Caco-2 (cell line): ENCODE results near the gene EPHB1. TPM values are rescaled to one million over a fixed set of nuclear protein-coding genes. Genes with fewer than 3 reads are reported as not detected.

Experiments
- BruUV-seq: library from RNA; stranded (reverse); fragments of 400-500 nt; replicated peaks from 2 replicates; lab custom pipeline; 2021; lab: Mats Ljungman, UMichigan
- CTCF ChIA-PET: fragments of 300-600 bp; sonication (Branson Sonifier 250); formaldehyde crosslinking; loops from one replicate; lab custom pipeline; 2022; ENCODE audit warnings: antibody characterized with exemption; lab: Charles Lee
- POLR2A ChIA-PET: fragments of 300-600 bp; sonication (Branson Sonifier 250); formaldehyde crosslinking; loops from one replicate; lab custom pipeline; 2022; ENCODE audit warnings: antibody characterized with exemption; lab: Charles Lee
- DNase-seq, 2 experiments: peaks; one replicate each; pipeline versions ENCODE4 v3.0.0 to v3.0.0-alpha.2; 2020 to 2022
- H3K27me3 ChIP-seq: replicated peaks from 2 replicates; pipeline ENCODE4 v1.6.0; 2011; ENCODE audit warnings: low read length; ENCODE audit not compliant: control insufficient read depth, insufficient read depth
- H3K36me3 ChIP-seq: 2 replicates; pipeline ENCODE4 v1.5.1; 2011; ENCODE audit warnings: low read length; ENCODE audit not compliant: control insufficient read depth, insufficient read depth
- H3K4me1 ChIP-seq: fragments of 250-450 bp; sonication (Bioruptor Pico); 2 replicates; pipeline ENCODE4 v1.5.1; 2020; ENCODE audit warnings: mild to moderate bottlenecking
- H3K4me3 ChIP-seq: 2 replicates; pipeline ENCODE4 v1.5.1; 2011; ENCODE audit warnings: low read depth, mild to moderate bottlenecking, control low read depth, low read length
- H3K9me3 ChIP-seq: fragments of 250-450 bp; sonication (Bioruptor Pico); 2 replicates; pipeline ENCODE4 v1.5.1; 2020; ENCODE audit warnings: mild to moderate bottlenecking, moderate library complexity
- H3K27ac Mint-ChIP-seq: one replicate; pipeline ENCODE4 v1.8.0; 2022; ENCODE audit warnings: mixed read lengths; ENCODE audit not compliant: unreplicated experiment
- H3K27me3 Mint-ChIP-seq: one replicate; pipeline ENCODE4 v1.8.0; 2022; ENCODE audit warnings: mixed read lengths; ENCODE audit not compliant: insufficient read depth, unreplicated experiment
- H3K36me3 Mint-ChIP-seq: one replicate; pipeline ENCODE4 v1.8.0; 2022; ENCODE audit warnings: mild to moderate bottlenecking, mixed read lengths; ENCODE audit not compliant: insufficient read depth, unreplicated experiment
- H3K4me1 Mint-ChIP-seq: one replicate; pipeline ENCODE4 v1.8.0; 2022; ENCODE audit warnings: low read depth, mixed read lengths; ENCODE audit not compliant: unreplicated experiment
- H3K4me3 Mint-ChIP-seq: one replicate; pipeline ENCODE4 v1.8.0; 2022; ENCODE audit warnings: mild to moderate bottlenecking, moderate library complexity, mixed read lengths; ENCODE audit not compliant: unreplicated experiment
- H3K9me3 Mint-ChIP-seq: one replicate; pipeline ENCODE4 v1.8.0; 2022; ENCODE audit warnings: mixed read lengths; ENCODE audit not compliant: unreplicated experiment
- intact Hi-C: fragments of 100-400 bp; cut with micrococcal nuclease; formaldehyde crosslinking; loops from one replicate; pipeline ENCODE4 v1.10.0; 2022; ENCODE audit not compliant: unreplicated experiment
- total RNA-seq: library from RNA; stranded (reverse); gene quantifications from 2 replicates; pipeline ENCODE4 v1.2.3, GENCODE V29; 2022
- TF ChIP-seq, protein P1 (sequence below), 2 experiments: fragments of 200-600 bp in 1 of 2; IDR thresholded peaks; 1 replicate in 1 of 2; 2 replicates in 1 of 2; pipeline versions ENCODE4 v1.5.1 to v1.8.0; 2011 to 2022; ENCODE audit warnings: antibody characterized with exemption in 1 of 2, control low read depth in 1 of 2, inconsistent platforms in 1 of 2, low read depth in 1 of 2, low read length in 1 of 2, mild to moderate bottlenecking in 1 of 2, moderate library complexity in 1 of 2; ENCODE audit not compliant: insufficient read depth in 1 of 2, severe bottlenecking in 1 of 2, unreplicated experiment in 1 of 2

The EPHB1 gene
- total RNA-seq, 1 experiment from 2014 or later: 2.3 TPM

DNA sequence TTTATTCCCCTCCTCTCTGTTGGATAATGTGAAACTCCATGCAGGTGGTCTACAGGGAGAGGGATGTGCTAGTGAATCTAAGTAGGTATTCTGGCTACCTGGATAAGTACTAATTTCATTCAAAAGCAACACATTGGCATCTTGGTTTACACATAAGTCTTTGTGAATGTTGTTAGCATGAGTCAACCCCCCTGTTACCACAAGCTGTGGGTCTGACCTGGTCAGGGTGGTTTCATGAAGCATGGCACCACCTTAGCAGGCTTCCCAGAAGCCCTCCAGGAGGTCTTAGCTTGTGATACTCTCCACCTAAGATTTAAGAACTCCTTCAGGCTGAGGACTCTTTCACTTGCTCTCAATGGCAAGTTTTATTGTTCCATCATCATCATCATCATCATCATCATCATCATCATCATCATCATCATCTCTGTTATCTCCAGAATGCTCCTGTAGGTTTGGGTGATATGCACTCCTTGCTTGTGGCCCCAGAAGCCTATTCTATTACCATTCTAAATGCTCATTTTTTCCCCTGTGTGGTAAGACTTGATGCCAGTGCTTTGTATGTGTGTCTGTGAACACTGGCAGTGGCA lies 62.8 kb downstream of the EPHB1 start:
- H3K36me3 Mint-ChIP-seq: no peaks in the 10 kb centered on the region
- Histone ChIP-seq H3K4me3 (no peak overlapping the region), H3K4me1 (no peaks in the 10 kb centered on the region), H3K36me3 (no peaks in the 10 kb centered on the region), H3K9me3 (no peaks in the 10 kb centered on the region), H3K27me3 (no peaks in the 10 kb centered on the region; the same call in 1 of the 2 replicates)
- intact Hi-C loops: no loop called here
- no peaks in the 10 kb centered on the region for H3K9me3 Mint-ChIP-seq
- H3K27me3 Mint-ChIP-seq: peaks cover 18% of the 10 kb centered on the region
- no peak overlapping the region for H3K4me3 Mint-ChIP-seq
- DNase-seq: no peak
- no TSS peak for BruUV-seq
- TF ChIP-seq, protein P1, sequence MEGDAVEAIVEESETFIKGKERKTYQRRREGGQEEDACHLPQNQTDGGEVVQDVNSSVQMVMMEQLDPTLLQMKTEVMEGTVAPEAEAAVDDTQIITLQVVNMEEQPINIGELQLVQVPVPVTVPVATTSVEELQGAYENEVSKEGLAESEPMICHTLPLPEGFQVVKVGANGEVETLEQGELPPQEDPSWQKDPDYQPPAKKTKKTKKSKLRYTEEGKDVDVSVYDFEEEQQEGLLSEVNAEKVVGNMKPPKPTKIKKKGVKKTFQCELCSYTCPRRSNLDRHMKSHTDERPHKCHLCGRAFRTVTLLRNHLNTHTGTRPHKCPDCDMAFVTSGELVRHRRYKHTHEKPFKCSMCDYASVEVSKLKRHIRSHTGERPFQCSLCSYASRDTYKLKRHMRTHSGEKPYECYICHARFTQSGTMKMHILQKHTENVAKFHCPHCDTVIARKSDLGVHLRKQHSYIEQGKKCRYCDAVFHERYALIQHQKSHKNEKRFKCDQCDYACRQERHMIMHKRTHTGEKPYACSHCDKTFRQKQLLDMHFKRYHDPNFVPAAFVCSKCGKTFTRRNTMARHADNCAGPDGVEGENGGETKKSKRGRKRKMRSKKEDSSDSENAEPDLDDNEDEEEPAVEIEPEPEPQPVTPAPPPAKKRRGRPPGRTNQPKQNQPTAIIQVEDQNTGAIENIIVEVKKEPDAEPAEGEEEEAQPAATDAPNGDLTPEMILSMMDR (IDR thresholded peaks at IDR 0.05; ENCODE audit: insufficient read depth in 1 of 2, low read depth in 1 of 2, low read length in 1 of 2, severe bottlenecking in 1 of 2, unreplicated experiment in 1 of 2): no peak
- POLR2A ChIA-PET: no interaction called here
- no peak overlapping the region for H3K27ac Mint-ChIP-seq
- CTCF ChIA-PET: no interaction called here
- H3K4me1 Mint-ChIP-seq: no peaks in the 10 kb centered on the region

DNA sequence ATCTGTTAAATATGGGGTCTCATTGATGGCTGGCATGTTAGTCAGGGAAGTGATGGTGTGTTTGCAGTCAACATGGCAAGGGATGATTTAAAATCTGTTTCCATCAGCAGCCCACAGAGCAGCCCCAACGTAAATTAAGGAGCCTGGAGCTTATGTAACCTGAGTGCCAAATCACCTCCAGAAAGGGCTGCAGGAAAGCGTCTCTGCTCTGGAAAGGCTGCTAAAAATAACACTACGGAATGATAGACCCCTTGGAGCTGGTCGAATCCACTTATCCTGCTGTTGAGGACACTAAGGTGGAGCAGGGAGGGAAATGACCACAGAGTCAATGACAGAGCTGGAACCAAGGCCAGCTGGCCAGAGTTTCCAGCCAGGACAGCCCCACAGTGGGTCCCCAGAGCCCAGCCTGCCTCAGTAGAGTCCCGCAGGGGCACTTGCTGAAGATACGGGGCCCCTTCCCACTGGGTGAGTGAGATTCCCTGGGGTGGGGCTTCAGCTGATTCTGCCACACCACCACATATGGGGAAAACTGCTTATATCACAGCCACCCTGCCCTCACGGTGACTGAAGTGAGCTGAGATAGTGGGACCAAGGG lies 63.5 kb downstream of the EPHB1 start:
- H3K36me3 ChIP-seq: no peaks in the 10 kb centered on the region
- no peak for DNase-seq
- no peaks in the 10 kb centered on the region for H3K4me1 ChIP-seq
- Mint-ChIP-seq H3K9me3 (no peaks in the 10 kb centered on the region), H3K4me3 (no peak overlapping the region), H3K36me3 (no peaks in the 10 kb centered on the region), H3K27me3 (peaks cover 11% of the 10 kb centered on the region), H3K27ac (no peak overlapping the region), H3K4me1 (no peaks in the 10 kb centered on the region)
- no peaks in the 10 kb centered on the region for H3K9me3 ChIP-seq
- CTCF ChIA-PET: no interaction called here
- TF ChIP-seq, protein P1 (IDR thresholded peaks at IDR 0.05; ENCODE audit: insufficient read depth in 1 of 2, low read depth in 1 of 2, low read length in 1 of 2, severe bottlenecking in 1 of 2, unreplicated experiment in 1 of 2): no peak
- BruUV-seq: no TSS peak
- POLR2A ChIA-PET: no interaction called here
- H3K27me3 ChIP-seq: no peaks in the 10 kb centered on the region; the same call in 1 of the 2 replicates
- intact Hi-C loops: no loop called here
- H3K4me3 ChIP-seq: no peak overlapping the region

DNA sequence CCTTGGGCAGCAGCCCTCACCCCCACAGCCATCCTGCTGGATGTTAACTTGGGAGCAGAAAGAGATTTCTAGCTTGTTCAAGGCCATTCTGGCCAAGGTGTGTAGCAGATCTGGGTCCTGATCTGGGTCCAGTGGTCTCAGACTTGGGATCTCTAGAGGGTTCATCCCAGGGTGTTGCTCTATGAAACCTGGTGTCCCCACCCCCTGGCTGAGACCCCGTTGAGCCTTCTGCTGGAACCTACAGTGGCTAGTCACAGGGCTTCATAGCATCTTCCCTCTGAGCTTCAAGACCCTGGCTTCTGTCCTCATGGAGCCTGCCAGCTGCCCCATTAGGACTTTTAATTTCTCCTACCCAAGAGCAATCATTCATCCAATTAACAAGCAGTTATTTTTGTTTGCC lies 64.3 kb downstream of the EPHB1 start:
- BruUV-seq: no TSS peak
- H3K36me3 ChIP-seq: no peaks in the 10 kb centered on the region
- no peaks in the 10 kb centered on the region for H3K9me3 Mint-ChIP-seq
- no peaks in the 10 kb centered on the region for H3K9me3 ChIP-seq
- H3K27me3 ChIP-seq: no peaks in the 10 kb centered on the region; the same call in 1 of the 2 replicates
- CTCF ChIA-PET: interaction anchor here (0.5 kb wide), 1 partner anchor 1281 kb away, joined by 3 read pairs; no protein-coding TSS in a partner anchor
- no peak overlapping the region for H3K4me3 ChIP-seq
- POLR2A ChIA-PET: no interaction called here
- H3K4me1 Mint-ChIP-seq: no peaks in the 10 kb centered on the region
- no peak overlapping the region for H3K27ac Mint-ChIP-seq
- TF ChIP-seq, protein P1 (IDR thresholded peaks at IDR 0.05; ENCODE audit: insufficient read depth in 1 of 2, low read depth in 1 of 2, low read length in 1 of 2, severe bottlenecking in 1 of 2, unreplicated experiment in 1 of 2): no peak
- intact Hi-C loops: no loop called here
- no peaks in the 10 kb centered on the region for H3K36me3 Mint-ChIP-seq
- H3K4me1 ChIP-seq: no peaks in the 10 kb centered on the region
- H3K27me3 Mint-ChIP-seq: peaks cover 14% of the 10 kb centered on the region
- no peak overlapping the region for H3K4me3 Mint-ChIP-seq
- no peak for DNase-seq
